Hepatocyte (in vitro differentiated cells): Measurements from ENCODE around the gene RASGRF1. TPM values are rescaled to one million over a fixed set of nuclear protein-coding genes. Genes with fewer than 3 reads are reported as not detected.

ENCODE experiments used
- DNase-seq: peaks from one replicate; pipeline ENCODE4 v3.0.0-alpha.2; 2016; ENCODE audit warnings: low spot score
- H2AFZ ChIP-seq: fragments of 200-600 bp; sonication (generic); 2 replicates; pipeline ENCODE4 v1.6.0; 2016; ENCODE audit warnings: antibody characterized with exemption, mild to moderate bottlenecking
- H3K27ac ChIP-seq: fragments of 200-600 bp; sonication (generic); 2 replicates; pipeline ENCODE4 v1.5.1; 2016; ENCODE audit warnings: mild to moderate bottlenecking
- H3K27me3 ChIP-seq: fragments of 200-600 bp; sonication (generic); 2 replicates; pipeline ENCODE4 v1.6.1; 2016
- H3K36me3 ChIP-seq: fragments of 200-600 bp; sonication (generic); replicated peaks from 2 replicates; pipeline ENCODE4 v1.5.1; 2016; ENCODE audit warnings: low read depth; ENCODE audit not compliant: insufficient read depth
- H3K4me1 ChIP-seq: fragments of 200-600 bp; sonication (generic); 2 replicates; pipeline ENCODE4 v1.5.1; 2016; ENCODE audit warnings: mild to moderate bottlenecking, moderate library complexity; ENCODE audit not compliant: insufficient read depth
- H3K4me2 ChIP-seq: fragments of 200-600 bp; sonication (generic); 2 replicates; pipeline ENCODE4 v1.6.0; 2016
- H3K4me3 ChIP-seq: fragments of 200-600 bp; sonication (generic); 2 replicates; pipeline ENCODE4 v1.5.1; 2016; ENCODE audit warnings: mild to moderate bottlenecking
- H3K79me2 ChIP-seq: fragments of 200-600 bp; sonication (generic); 2 replicates; pipeline ENCODE4 v1.6.0; 2017; ENCODE audit warnings: mild to moderate bottlenecking
- H3K9me2 ChIP-seq: fragments of 200-600 bp; sonication (generic); replicated peaks from 2 replicates; pipeline ENCODE4 v1.6.0; 2017; ENCODE audit warnings: mild to moderate bottlenecking; ENCODE audit not compliant: insufficient read depth
- H3K9me3 ChIP-seq: fragments of 200-600 bp; sonication (generic); 2 replicates; pipeline ENCODE4 v1.5.1; 2016; ENCODE audit warnings: low read depth, mild to moderate bottlenecking
- H4K20me1 ChIP-seq: fragments of 200-600 bp; sonication (generic); 2 replicates; pipeline ENCODE4 v1.6.0; 2016; ENCODE audit warnings: mild to moderate bottlenecking; ENCODE audit not compliant: insufficient read depth, poor library complexity, severe bottlenecking
- EZH2 ChIP-seq: fragments of 200-600 bp; sonication (generic); IDR thresholded peaks from 2 replicates; pipeline ENCODE4 v1.6.1; 2016; ENCODE audit warnings: antibody characterized with exemption, mild to moderate bottlenecking, borderline replicate concordance
- EZH2phosphoT487 ChIP-seq: fragments of 200-600 bp; sonication (generic); IDR thresholded peaks from one replicate; pipeline ENCODE4 v1.6.1; 2018; ENCODE audit warnings: antibody characterized with exemption, mild to moderate bottlenecking, low read depth, moderate library complexity; ENCODE audit not compliant: unreplicated experiment, severe bottlenecking
- WGBS: methylation state at CpG from one replicate; pipeline ENCODE4 v1.1.6; 2016; ENCODE audit warnings: low lambda C conversion rate; ENCODE audit errors: missing lambda C conversion rate; 5-methylcytosine and 5-hydroxymethylcytosine counted together
- polyA plus RNA-seq: library from polyadenylated mRNA; unstranded; fragments of >200 nt; fragmentation: Nextera tagmentation; extraction: Ambion mirVana; gene quantifications from 2 replicates; pipeline ENCODE4 v1.2.1, GENCODE V29; 2016
- total RNA-seq: library from RNA; depleted of rRNA; stranded (reverse); fragments of >200 nt; gene quantifications from 2 replicates; pipeline ENCODE4 v1.2.3, GENCODE V29; 2014
- TF ChIP-seq, protein P1 (sequence below): fragments of 200-600 bp; sonication (generic); IDR thresholded peaks from 2 replicates; pipeline ENCODE4 v1.5.1; 2016; ENCODE audit warnings: antibody characterized with exemption, mild to moderate bottlenecking; ENCODE audit not compliant: poor library complexity

RASGRF1 gene
- total and polyA plus RNA-seq, 2 experiments from 2014 or later: 0.52 to 1.5 TPM

- TF ChIP-seq, protein P1, sequence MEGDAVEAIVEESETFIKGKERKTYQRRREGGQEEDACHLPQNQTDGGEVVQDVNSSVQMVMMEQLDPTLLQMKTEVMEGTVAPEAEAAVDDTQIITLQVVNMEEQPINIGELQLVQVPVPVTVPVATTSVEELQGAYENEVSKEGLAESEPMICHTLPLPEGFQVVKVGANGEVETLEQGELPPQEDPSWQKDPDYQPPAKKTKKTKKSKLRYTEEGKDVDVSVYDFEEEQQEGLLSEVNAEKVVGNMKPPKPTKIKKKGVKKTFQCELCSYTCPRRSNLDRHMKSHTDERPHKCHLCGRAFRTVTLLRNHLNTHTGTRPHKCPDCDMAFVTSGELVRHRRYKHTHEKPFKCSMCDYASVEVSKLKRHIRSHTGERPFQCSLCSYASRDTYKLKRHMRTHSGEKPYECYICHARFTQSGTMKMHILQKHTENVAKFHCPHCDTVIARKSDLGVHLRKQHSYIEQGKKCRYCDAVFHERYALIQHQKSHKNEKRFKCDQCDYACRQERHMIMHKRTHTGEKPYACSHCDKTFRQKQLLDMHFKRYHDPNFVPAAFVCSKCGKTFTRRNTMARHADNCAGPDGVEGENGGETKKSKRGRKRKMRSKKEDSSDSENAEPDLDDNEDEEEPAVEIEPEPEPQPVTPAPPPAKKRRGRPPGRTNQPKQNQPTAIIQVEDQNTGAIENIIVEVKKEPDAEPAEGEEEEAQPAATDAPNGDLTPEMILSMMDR: no peak
- TF ChIP-seq EZH2: no peak
- TF ChIP-seq EZH2phosphoT487: no peak
- peaks cover 53% of the 10 kb centered on the region for H3K27me3 ChIP-seq
- no peaks in the 10 kb centered on the region for H3K9me2 ChIP-seq
- WGBS: 99% methylated on average over 4 of the region's 4 CpGs
- no peak overlapping the region for H3K27ac ChIP-seq
- no peak overlapping the region for H2AFZ ChIP-seq
- no peak overlapping the region for H3K4me3 ChIP-seq
- no peaks in the 10 kb centered on the region for H3K9me3 ChIP-seq
- no peaks in the 10 kb centered on the region for H3K79me2 ChIP-seq
- H3K4me1 ChIP-seq: no peaks in the 10 kb centered on the region
- no peak overlapping the region for H3K4me2 ChIP-seq
- H3K36me3 ChIP-seq: no peaks in the 10 kb centered on the region
- H4K20me1 ChIP-seq: no peaks in the 10 kb centered on the region
- DNase-seq: no peak
These were observed 14.6 kb upstream of the RASGRF1 start for GRCh38 chr15:79105141-79105540.

GRCh38 chr15:79102595-79102994 lies 12.0 kb upstream of the RASGRF1 start:
- Histone ChIP-seq H3K9me3 (no peaks in the 10 kb centered on the region), H3K4me3 (no peak overlapping the region), H3K9me2 (no peaks in the 10 kb centered on the region), H3K27me3 (peaks cover 62% of the 10 kb centered on the region), H3K4me1 (no peaks in the 10 kb centered on the region), H3K36me3 (no peaks in the 10 kb centered on the region), H3K79me2 (no peaks in the 10 kb centered on the region), H2AFZ (no peak overlapping the region), H3K27ac (no peak overlapping the region), H3K4me2 (no peak overlapping the region), H4K20me1 (no peaks in the 10 kb centered on the region)
- TF ChIP-seq, protein P1: no peak
- TF ChIP-seq EZH2phosphoT487 (no peak), EZH2 (no peak)
- DNase-seq: no peak
- WGBS: 85% methylated on average over 6 of the region's 6 CpGs

- no peak for TF ChIP-seq EZH2phosphoT487
- TF ChIP-seq EZH2: no peak
- TF ChIP-seq, protein P1: no peak
- Histone ChIP-seq H3K27ac (no peak overlapping the region), H3K27me3 (peaks cover 68% of the 10 kb centered on the region), H3K9me3 (no peaks in the 10 kb centered on the region), H4K20me1 (no peaks in the 10 kb centered on the region), H2AFZ (no peak overlapping the region), H3K9me2 (no peaks in the 10 kb centered on the region), H3K4me3 (no peak overlapping the region), H3K79me2 (no peaks in the 10 kb centered on the region), H3K36me3 (no peaks in the 10 kb centered on the region), H3K4me1 (no peaks in the 10 kb centered on the region), H3K4me2 (no peak overlapping the region)
- WGBS: 80% methylated on average over 12 of the region's 12 CpGs
- DNase-seq: no peak
These were observed 11.4 kb upstream of the RASGRF1 start for GRCh38 chr15:79101866-79102581.
